Astrocyte (in vitro differentiated cells and primary cell): ENCODE results near the gene FAM124A.

Experiments
- CTCF ChIP-seq: IDR thresholded peaks from 2 replicates; pipeline ENCODE4 v1.5.1; 2011; ENCODE audit warnings: low read depth, mild to moderate bottlenecking, inconsistent platforms, low read length, moderate library complexity; ENCODE audit not compliant: insufficient read depth
- EZH2 ChIP-seq: IDR thresholded peaks from 2 replicates; pipeline ENCODE4 v1.6.1; 2012; ENCODE audit warnings: mild to moderate bottlenecking, low read length, inconsistent platforms; ENCODE audit not compliant: insufficient read depth

- TF ChIP-seq CTCF (no peak), EZH2 (no peak)
These were observed 110.6 kb downstream of the FAM124A start for GRCh38 chr13:51332566-51333361.
